HEK293 (cell line): ENCODE data around the gene FAAP100.

Experiments
- FEZF1 ChIP-seq: fragments of 450-650 bp; formaldehyde crosslinking; IDR thresholded peaks from 2 replicates; pipeline ENCODE4 v1.5.1; 2016; ENCODE audit warnings: missing biosample characterization, missing genetic modification characterization
- GLIS1 ChIP-seq: fragments of 450-650 bp; formaldehyde crosslinking; IDR thresholded peaks from 2 replicates; pipeline ENCODE4 v1.5.1; 2016; ENCODE audit warnings: missing biosample characterization, missing genetic modification characterization
- IKZF3 ChIP-seq: fragments of 450-650 bp; IDR thresholded peaks from 2 replicates; pipeline ENCODE4 v1.5.0; 2018; ENCODE audit warnings: missing biosample characterization, mild to moderate bottlenecking, missing genetic modification characterization, moderate library complexity
- MZF1 ChIP-seq: fragments of 450-650 bp; formaldehyde crosslinking; IDR thresholded peaks from 2 replicates; pipeline ENCODE4 v1.5.1; 2017; ENCODE audit warnings: missing biosample characterization, missing genetic modification characterization, borderline replicate concordance
- SP3 ChIP-seq: fragments of 450-650 bp; formaldehyde crosslinking; IDR thresholded peaks from 2 replicates; pipeline ENCODE4 v1.5.1; 2016; ENCODE audit warnings: missing biosample characterization, missing genetic modification characterization
- SP7 ChIP-seq: fragments of 450-650 bp; formaldehyde crosslinking; IDR thresholded peaks from 2 replicates; pipeline ENCODE4 v1.5.1; 2016; ENCODE audit warnings: missing biosample characterization, missing genetic modification characterization
- WT1 ChIP-seq: fragments of 450-650 bp; formaldehyde crosslinking; IDR thresholded peaks from 2 replicates; pipeline ENCODE4 v1.5.1; 2016; ENCODE audit warnings: missing biosample characterization, missing genetic modification characterization
- ZIC2 ChIP-seq: fragments of 450-650 bp; formaldehyde crosslinking; IDR thresholded peaks from 2 replicates; pipeline ENCODE4 v1.5.1; 2016; ENCODE audit warnings: missing biosample characterization, missing genetic modification characterization
- ZNF114 ChIP-seq: fragments of 450-650 bp; formaldehyde crosslinking; IDR thresholded peaks from 2 replicates; pipeline ENCODE4 v1.5.0; 2017; ENCODE audit warnings: missing biosample characterization, missing genetic modification characterization
- ZNF155 ChIP-seq: fragments of 450-650 bp; formaldehyde crosslinking; IDR thresholded peaks from 2 replicates; pipeline ENCODE4 v1.5.1; 2016; ENCODE audit warnings: missing biosample characterization, missing genetic modification characterization
- ZNF18 ChIP-seq: fragments of 450-650 bp; formaldehyde crosslinking; IDR thresholded peaks from 2 replicates; pipeline ENCODE4 v1.5.1; 2016; ENCODE audit warnings: missing biosample characterization, missing genetic modification characterization
- ZNF280D ChIP-seq: fragments of 450-650 bp; formaldehyde crosslinking; IDR thresholded peaks from 2 replicates; pipeline ENCODE4 v1.5.1; 2016; ENCODE audit warnings: missing biosample characterization, missing genetic modification characterization
- ZNF302 ChIP-seq: fragments of 450-650 bp; formaldehyde crosslinking; IDR thresholded peaks from 2 replicates; pipeline ENCODE4 v1.5.1; 2016; ENCODE audit warnings: missing biosample characterization, missing genetic modification characterization, low read depth
- ZNF404 ChIP-seq: fragments of 450-650 bp; formaldehyde crosslinking; IDR thresholded peaks from 2 replicates; pipeline ENCODE4 v1.5.1; 2017; ENCODE audit warnings: missing biosample characterization, missing genetic modification characterization
- ZNF416 ChIP-seq: fragments of 450-650 bp; formaldehyde crosslinking; IDR thresholded peaks from 2 replicates; pipeline ENCODE4 v1.5.1; 2016; ENCODE audit warnings: missing biosample characterization, missing genetic modification characterization
- ZNF426 ChIP-seq: fragments of 450-650 bp; formaldehyde crosslinking; IDR thresholded peaks from 2 replicates; pipeline ENCODE4 v1.5.1; 2017; ENCODE audit warnings: missing biosample characterization, missing genetic modification characterization, mild to moderate bottlenecking, inconsistent platforms, moderate library complexity
- ZNF561 ChIP-seq: fragments of 450-650 bp; IDR thresholded peaks from 2 replicates; pipeline ENCODE4 v1.5.1; 2018; ENCODE audit warnings: missing biosample characterization, missing genetic modification characterization, borderline replicate concordance
- ZNF580 ChIP-seq: fragments of 450-650 bp; formaldehyde crosslinking; IDR thresholded peaks from 2 replicates; pipeline ENCODE4 v1.5.1; 2016; ENCODE audit warnings: missing biosample characterization, missing genetic modification characterization
- ZNF777 ChIP-seq: fragments of 450-650 bp; formaldehyde crosslinking; IDR thresholded peaks from 2 replicates; pipeline ENCODE4 v1.5.1; 2017; ENCODE audit warnings: missing biosample characterization, missing genetic modification characterization, borderline replicate concordance
- ZNF791 ChIP-seq: fragments of 450-650 bp; formaldehyde crosslinking; IDR thresholded peaks from 2 replicates; pipeline ENCODE4 v1.5.1; 2016; ENCODE audit warnings: missing biosample characterization, missing genetic modification characterization
- TF ChIP-seq, protein P1 (sequence below): fragments of 450-650 bp; formaldehyde crosslinking; IDR thresholded peaks from 2 replicates; pipeline ENCODE4 v1.5.1; 2016; ENCODE audit warnings: missing biosample characterization, missing genetic modification characterization
- TF ChIP-seq, protein P2 (sequence below): fragments of 450-650 bp; formaldehyde crosslinking; IDR thresholded peaks from 2 replicates; pipeline ENCODE4 v1.5.1; 2017; ENCODE audit warnings: missing biosample characterization, missing genetic modification characterization
- TF ChIP-seq, protein P3 (sequence below): fragments of 450-650 bp; formaldehyde crosslinking; IDR thresholded peaks from 2 replicates; pipeline ENCODE4 v1.5.1; 2016; ENCODE audit warnings: missing biosample characterization, missing genetic modification characterization, low read depth
- TF ChIP-seq, protein P4 (sequence below): fragments of 450-650 bp; formaldehyde crosslinking; IDR thresholded peaks from 2 replicates; pipeline ENCODE4 v1.5.1; 2016; ENCODE audit warnings: missing biosample characterization, missing genetic modification characterization

FAAP100 gene

GRCh38 chr17:81573794-81574642 is 21.9 kb upstream of the FAAP100 start (continued):
- TF ChIP-seq ZNF280D (tag by site-specific recombination): no peak
- TF ChIP-seq MZF1: peak; percentile 56; the same call in 1 of the 2 replicates
- TF ChIP-seq GLIS1 (tag by site-specific recombination): peak; percentile 48
- peak; percentile 86 for TF ChIP-seq WT1 (tag by site-specific recombination)
- TF ChIP-seq ZNF777 (tag by site-specific recombination): no peak
- TF ChIP-seq ZNF155 (tag by site-specific recombination): no peak
- no peak for TF ChIP-seq ZNF561 (tag by site-specific recombination)
- TF ChIP-seq FEZF1: peak; percentile 90
- no peak for TF ChIP-seq ZNF302 (tag by site-specific recombination)
- TF ChIP-seq ZNF580 (tag by site-specific recombination): no peak; the same call in 1 of the 2 replicates
- peak; percentile 88 for TF ChIP-seq ZIC2 (tag by site-specific recombination)
- no peak for TF ChIP-seq ZNF426 (tag by site-specific recombination)
- peak; percentile 39; the same call in 1 of the 2 replicates for TF ChIP-seq ZNF18 (tag by site-specific recombination)
- TF ChIP-seq, protein P1, sequence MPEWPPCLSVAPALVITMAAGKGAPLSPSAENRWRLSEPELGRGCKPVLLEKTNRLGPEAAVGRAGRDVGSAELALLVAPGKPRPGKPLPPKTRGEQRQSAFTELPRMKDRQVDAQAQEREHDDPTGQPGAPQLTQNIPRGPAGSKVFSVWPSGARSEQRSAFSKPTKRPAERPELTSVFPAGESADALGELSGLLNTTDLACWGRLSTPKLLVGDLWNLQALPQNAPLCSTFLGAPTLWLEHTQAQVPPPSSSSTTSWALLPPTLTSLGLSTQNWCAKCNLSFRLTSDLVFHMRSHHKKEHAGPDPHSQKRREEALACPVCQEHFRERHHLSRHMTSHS: no peak
- no peak for TF ChIP-seq ZNF114 (tag by site-specific recombination)
- TF ChIP-seq, protein P2, sequence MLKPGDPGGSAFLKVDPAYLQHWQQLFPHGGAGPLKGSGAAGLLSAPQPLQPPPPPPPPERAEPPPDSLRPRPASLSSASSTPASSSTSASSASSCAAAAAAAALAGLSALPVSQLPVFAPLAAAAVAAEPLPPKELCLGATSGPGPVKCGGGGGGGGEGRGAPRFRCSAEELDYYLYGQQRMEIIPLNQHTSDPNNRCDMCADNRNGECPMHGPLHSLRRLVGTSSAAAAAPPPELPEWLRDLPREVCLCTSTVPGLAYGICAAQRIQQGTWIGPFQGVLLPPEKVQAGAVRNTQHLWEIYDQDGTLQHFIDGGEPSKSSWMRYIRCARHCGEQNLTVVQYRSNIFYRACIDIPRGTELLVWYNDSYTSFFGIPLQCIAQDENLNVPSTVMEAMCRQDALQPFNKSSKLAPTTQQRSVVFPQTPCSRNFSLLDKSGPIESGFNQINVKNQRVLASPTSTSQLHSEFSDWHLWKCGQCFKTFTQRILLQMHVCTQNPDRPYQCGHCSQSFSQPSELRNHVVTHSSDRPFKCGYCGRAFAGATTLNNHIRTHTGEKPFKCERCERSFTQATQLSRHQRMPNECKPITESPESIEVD (tag by site-specific recombination): peak; percentile 90
- peak; percentile 25; the same call in 1 of the 2 replicates for TF ChIP-seq IKZF3 (tag by site-specific recombination)
- TF ChIP-seq, protein P3, sequence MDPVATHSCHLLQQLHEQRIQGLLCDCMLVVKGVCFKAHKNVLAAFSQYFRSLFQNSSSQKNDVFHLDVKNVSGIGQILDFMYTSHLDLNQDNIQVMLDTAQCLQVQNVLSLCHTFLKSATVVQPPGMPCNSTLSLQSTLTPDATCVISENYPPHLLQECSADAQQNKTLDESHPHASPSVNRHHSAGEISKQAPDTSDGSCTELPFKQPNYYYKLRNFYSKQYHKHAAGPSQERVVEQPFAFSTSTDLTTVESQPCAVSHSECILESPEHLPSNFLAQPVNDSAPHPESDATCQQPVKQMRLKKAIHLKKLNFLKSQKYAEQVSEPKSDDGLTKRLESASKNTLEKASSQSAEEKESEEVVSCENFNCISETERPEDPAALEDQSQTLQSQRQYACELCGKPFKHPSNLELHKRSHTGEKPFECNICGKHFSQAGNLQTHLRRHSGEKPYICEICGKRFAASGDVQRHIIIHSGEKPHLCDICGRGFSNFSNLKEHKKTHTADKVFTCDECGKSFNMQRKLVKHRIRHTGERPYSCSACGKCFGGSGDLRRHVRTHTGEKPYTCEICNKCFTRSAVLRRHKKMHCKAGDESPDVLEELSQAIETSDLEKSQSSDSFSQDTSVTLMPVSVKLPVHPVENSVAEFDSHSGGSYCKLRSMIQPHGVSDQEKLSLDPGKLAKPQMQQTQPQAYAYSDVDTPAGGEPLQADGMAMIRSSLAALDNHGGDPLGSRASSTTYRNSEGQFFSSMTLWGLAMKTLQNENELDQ (tag by site-specific recombination): no peak
- no peak for TF ChIP-seq ZNF416 (tag by site-specific recombination)
- no peak for TF ChIP-seq ZNF791 (tag by site-specific recombination)
- TF ChIP-seq SP7 (tag by site-specific recombination): 0 out of 2 replicates have a peak, but pooled peaks have one; percentile 34
- TF ChIP-seq, protein P4, sequence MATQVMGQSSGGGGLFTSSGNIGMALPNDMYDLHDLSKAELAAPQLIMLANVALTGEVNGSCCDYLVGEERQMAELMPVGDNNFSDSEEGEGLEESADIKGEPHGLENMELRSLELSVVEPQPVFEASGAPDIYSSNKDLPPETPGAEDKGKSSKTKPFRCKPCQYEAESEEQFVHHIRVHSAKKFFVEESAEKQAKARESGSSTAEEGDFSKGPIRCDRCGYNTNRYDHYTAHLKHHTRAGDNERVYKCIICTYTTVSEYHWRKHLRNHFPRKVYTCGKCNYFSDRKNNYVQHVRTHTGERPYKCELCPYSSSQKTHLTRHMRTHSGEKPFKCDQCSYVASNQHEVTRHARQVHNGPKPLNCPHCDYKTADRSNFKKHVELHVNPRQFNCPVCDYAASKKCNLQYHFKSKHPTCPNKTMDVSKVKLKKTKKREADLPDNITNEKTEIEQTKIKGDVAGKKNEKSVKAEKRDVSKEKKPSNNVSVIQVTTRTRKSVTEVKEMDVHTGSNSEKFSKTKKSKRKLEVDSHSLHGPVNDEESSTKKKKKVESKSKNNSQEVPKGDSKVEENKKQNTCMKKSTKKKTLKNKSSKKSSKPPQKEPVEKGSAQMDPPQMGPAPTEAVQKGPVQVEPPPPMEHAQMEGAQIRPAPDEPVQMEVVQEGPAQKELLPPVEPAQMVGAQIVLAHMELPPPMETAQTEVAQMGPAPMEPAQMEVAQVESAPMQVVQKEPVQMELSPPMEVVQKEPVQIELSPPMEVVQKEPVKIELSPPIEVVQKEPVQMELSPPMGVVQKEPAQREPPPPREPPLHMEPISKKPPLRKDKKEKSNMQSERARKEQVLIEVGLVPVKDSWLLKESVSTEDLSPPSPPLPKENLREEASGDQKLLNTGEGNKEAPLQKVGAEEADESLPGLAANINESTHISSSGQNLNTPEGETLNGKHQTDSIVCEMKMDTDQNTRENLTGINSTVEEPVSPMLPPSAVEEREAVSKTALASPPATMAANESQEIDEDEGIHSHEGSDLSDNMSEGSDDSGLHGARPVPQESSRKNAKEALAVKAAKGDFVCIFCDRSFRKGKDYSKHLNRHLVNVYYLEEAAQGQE: no peak
- TF ChIP-seq ZNF404: no peak
- TF ChIP-seq SP3: no peak
